GM23338 (cell line): ENCODE results near the gene FCSK. TPM values are rescaled to one million over a fixed set of nuclear protein-coding genes. Genes with fewer than 3 reads are reported as not detected.

Experiments used
- ATAC-seq: fragments of 200-7000 bp; cut with Tn5 transposase; 3 replicates; pipeline ENCODE4 v1.9.1; 2020
- DNase-seq: peaks from one replicate; pipeline ENCODE4 v3.0.0-alpha.2; 2015; ENCODE audit warnings: low spot score
- H2AFZ ChIP-seq: fragments of 200-600 bp; sonication (generic); 2 replicates; pipeline ENCODE4 v1.8.0; 2016; ENCODE audit warnings: antibody characterized with exemption, mild to moderate bottlenecking, moderate library complexity
- H3F3A ChIP-seq: fragments of 200-600 bp; sonication (generic); replicated peaks from 2 replicates; pipeline ENCODE4 v1.8.0; 2017; ENCODE audit warnings: antibody characterized with exemption, mixed run types, low read depth
- H3K27ac ChIP-seq: fragments of 200-600 bp; sonication (generic); 2 replicates; pipeline ENCODE4 v1.6.1; 2016; ENCODE audit warnings: low read depth
- H3K27me3 ChIP-seq: fragments of 200-600 bp; sonication (generic); 2 replicates; pipeline ENCODE4 v1.8.0; 2016; ENCODE audit warnings: mild to moderate bottlenecking, mixed run types, moderate library complexity; ENCODE audit not compliant: insufficient read depth
- H3K36me3 ChIP-seq: fragments of 200-600 bp; sonication (generic); 2 replicates; pipeline ENCODE4 v1.8.0; 2016; ENCODE audit warnings: mild to moderate bottlenecking; ENCODE audit not compliant: insufficient read depth
- H3K4me1 ChIP-seq: fragments of 200-600 bp; sonication (generic); 2 replicates; pipeline ENCODE4 v1.8.0; 2016; ENCODE audit warnings: mild to moderate bottlenecking, moderate library complexity; ENCODE audit not compliant: insufficient read depth
- H3K4me2 ChIP-seq: fragments of 200-600 bp; sonication (generic); 2 replicates; pipeline ENCODE4 v1.7.1; 2017; ENCODE audit warnings: mixed run types
- H3K4me3 ChIP-seq: fragments of 200-600 bp; sonication (generic); 2 replicates; pipeline ENCODE4 v1.6.1; 2016; ENCODE audit warnings: mixed run types
- H3K79me2 ChIP-seq: fragments of 200-600 bp; sonication (generic); replicated peaks from 2 replicates; pipeline ENCODE4 v1.8.0; 2017; ENCODE audit warnings: mild to moderate bottlenecking; ENCODE audit not compliant: insufficient read depth
- H3K9me2 ChIP-seq: fragments of 200-600 bp; sonication (generic); 2 replicates; pipeline ENCODE4 v1.8.0; 2017; ENCODE audit not compliant: insufficient read depth
- H4K20me1 ChIP-seq: fragments of 200-600 bp; sonication (generic); replicated peaks from 2 replicates; pipeline ENCODE4 v1.8.0; 2017; ENCODE audit warnings: mild to moderate bottlenecking; ENCODE audit not compliant: insufficient read depth
- H3K27ac Mint-ChIP-seq: 2 replicates; pipeline ENCODE4 v1.8.0; 2020; ENCODE audit warnings: inconsistent platforms, mild to moderate bottlenecking, moderate library complexity, mixed read lengths
- H3K27me3 Mint-ChIP-seq: 3 replicates; pipeline ENCODE4 v1.8.0; 2022; ENCODE audit warnings: low read depth, mild to moderate bottlenecking, moderate library complexity, mixed read lengths, inconsistent platforms; ENCODE audit not compliant: insufficient read depth, poor library complexity
- H3K36me3 Mint-ChIP-seq: 3 replicates; pipeline ENCODE4 v1.8.0; 2021; ENCODE audit warnings: low read depth, mild to moderate bottlenecking, inconsistent platforms, moderate library complexity, mixed read lengths
- H3K4me1 Mint-ChIP-seq: 3 replicates; pipeline ENCODE4 v1.8.0; 2020; ENCODE audit warnings: mild to moderate bottlenecking, inconsistent platforms, mixed read lengths
- H3K4me3 Mint-ChIP-seq: 3 replicates; pipeline ENCODE4 v1.8.0; 2021; ENCODE audit warnings: moderate library complexity, mild to moderate bottlenecking, inconsistent platforms, mixed read lengths
- H3K9me3 Mint-ChIP-seq: 3 replicates; pipeline ENCODE4 v1.8.0; 2020; ENCODE audit warnings: moderate library complexity, mild to moderate bottlenecking, inconsistent platforms, mixed read lengths
- CREB1 ChIP-seq: fragments of 250-450 bp; sonication (Bioruptor Pico); IDR thresholded peaks from 2 replicates; pipeline ENCODE4 v1.5.0; 2020; ENCODE audit warnings: low read depth, mild to moderate bottlenecking, moderate library complexity
- EZH2phosphoT487 ChIP-seq: fragments of 200-600 bp; sonication (generic); IDR thresholded peaks from one replicate; pipeline ENCODE4 v1.8.1; 2018; ENCODE audit warnings: antibody characterized with exemption; ENCODE audit not compliant: unreplicated experiment
- POLR2AphosphoS5 ChIP-seq: IDR thresholded peaks from 2 replicates; pipeline ENCODE4 v1.6.1; 2016; ENCODE audit warnings: antibody characterized with exemption, low read depth
- ZNF114 ChIP-seq: fragments of 250-450 bp; sonication (Bioruptor Pico); IDR thresholded peaks from 2 replicates; pipeline ENCODE4 v1.5.0; 2020; ENCODE audit warnings: mild to moderate bottlenecking, moderate library complexity
- ZNF331 ChIP-seq: fragments of 250-450 bp; sonication (Bioruptor Pico); IDR thresholded peaks from 2 replicates; pipeline ENCODE4 v1.5.0; 2020; ENCODE audit warnings: low read depth, mild to moderate bottlenecking, moderate library complexity
- polyA plus RNA-seq: library from polyadenylated mRNA; unstranded; fragments of >200 nt; fragmentation: Nextera tagmentation; extraction: Ambion mirVana; gene quantifications from 2 replicates; pipeline ENCODE4 v1.2.1, GENCODE V29; 2016
- total RNA-seq: library from RNA; depleted of rRNA; stranded (reverse); fragments of >200 nt; shearing (Covaris generic); gene quantifications from 2 replicates; pipeline ENCODE4 v1.2.3, GENCODE V29; 2014
- TF ChIP-seq, protein P1 (sequence below): IDR thresholded peaks from one replicate; pipeline ENCODE4 v1.6.1; 2018; ENCODE audit warnings: antibody characterized with exemption; ENCODE audit not compliant: unreplicated experiment
- TF ChIP-seq, protein P2 (sequence below): fragments of 250-450 bp; sonication (Bioruptor Pico); IDR thresholded peaks from 2 replicates; pipeline ENCODE4 v1.5.0; 2020; ENCODE audit warnings: mild to moderate bottlenecking, moderate library complexity
- TF ChIP-seq, protein P3 (sequence below), 2 experiments: fragments of 200-600 bp in 1 of 2; sonication (generic) in 1 of 2; conservative IDR thresholded peaks; 2 replicates each; pipeline versions ENCODE4 v1.5.1 to v1.6.1; 2016 to 2017; ENCODE audit warnings: antibody characterized with exemption in 2 of 2, low read depth in 2 of 2, mild to moderate bottlenecking in 2 of 2, moderate library complexity in 1 of 2

FCSK gene
- total and polyA plus RNA-seq, 2 experiments from 2014 or later, result 2.3 to 4.0 TPM

DNA sequence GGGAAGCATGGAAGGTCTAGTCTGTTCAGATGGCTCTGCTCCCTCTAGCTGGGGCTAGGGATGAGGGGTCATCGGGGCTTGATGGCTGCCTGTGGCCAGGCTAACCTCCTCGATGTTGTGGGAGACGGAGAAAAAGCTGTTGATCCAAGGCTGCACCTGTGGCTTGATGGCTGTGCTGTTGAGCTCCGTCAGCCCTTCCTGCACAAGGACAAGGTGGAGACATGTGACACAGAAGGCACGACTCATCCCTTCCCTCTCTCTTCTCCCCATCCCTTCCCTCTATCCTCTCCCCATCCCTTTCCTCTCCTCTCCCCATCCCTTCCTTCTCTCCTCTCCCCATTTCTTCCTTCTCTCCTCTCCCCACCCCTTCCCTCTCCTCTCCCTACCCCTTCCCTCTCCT is 28.2 kb downstream of the FCSK start:
- peaks cover 10% of the 10 kb centered on the region for H3K27me3 Mint-ChIP-seq
- H3K36me3 ChIP-seq, result no peaks in the 10 kb centered on the region
- no peaks in the 10 kb centered on the region for H3K27me3 ChIP-seq
- DNase-seq, result no peak
- H3K4me1 ChIP-seq, result no peaks in the 10 kb centered on the region
- ATAC-seq, result no peak
- H3K9me3 Mint-ChIP-seq, result no peaks in the 10 kb centered on the region
- H3K4me3 Mint-ChIP-seq, result no peak overlapping the region
- no peaks in the 10 kb centered on the region for H3F3A ChIP-seq
- no peak overlapping the region for H3K27ac Mint-ChIP-seq
- no peak overlapping the region for H3K4me2 ChIP-seq
- TF ChIP-seq CREB1 (CRISPR knock-in tag), result no peak
- TF ChIP-seq, protein P1, sequence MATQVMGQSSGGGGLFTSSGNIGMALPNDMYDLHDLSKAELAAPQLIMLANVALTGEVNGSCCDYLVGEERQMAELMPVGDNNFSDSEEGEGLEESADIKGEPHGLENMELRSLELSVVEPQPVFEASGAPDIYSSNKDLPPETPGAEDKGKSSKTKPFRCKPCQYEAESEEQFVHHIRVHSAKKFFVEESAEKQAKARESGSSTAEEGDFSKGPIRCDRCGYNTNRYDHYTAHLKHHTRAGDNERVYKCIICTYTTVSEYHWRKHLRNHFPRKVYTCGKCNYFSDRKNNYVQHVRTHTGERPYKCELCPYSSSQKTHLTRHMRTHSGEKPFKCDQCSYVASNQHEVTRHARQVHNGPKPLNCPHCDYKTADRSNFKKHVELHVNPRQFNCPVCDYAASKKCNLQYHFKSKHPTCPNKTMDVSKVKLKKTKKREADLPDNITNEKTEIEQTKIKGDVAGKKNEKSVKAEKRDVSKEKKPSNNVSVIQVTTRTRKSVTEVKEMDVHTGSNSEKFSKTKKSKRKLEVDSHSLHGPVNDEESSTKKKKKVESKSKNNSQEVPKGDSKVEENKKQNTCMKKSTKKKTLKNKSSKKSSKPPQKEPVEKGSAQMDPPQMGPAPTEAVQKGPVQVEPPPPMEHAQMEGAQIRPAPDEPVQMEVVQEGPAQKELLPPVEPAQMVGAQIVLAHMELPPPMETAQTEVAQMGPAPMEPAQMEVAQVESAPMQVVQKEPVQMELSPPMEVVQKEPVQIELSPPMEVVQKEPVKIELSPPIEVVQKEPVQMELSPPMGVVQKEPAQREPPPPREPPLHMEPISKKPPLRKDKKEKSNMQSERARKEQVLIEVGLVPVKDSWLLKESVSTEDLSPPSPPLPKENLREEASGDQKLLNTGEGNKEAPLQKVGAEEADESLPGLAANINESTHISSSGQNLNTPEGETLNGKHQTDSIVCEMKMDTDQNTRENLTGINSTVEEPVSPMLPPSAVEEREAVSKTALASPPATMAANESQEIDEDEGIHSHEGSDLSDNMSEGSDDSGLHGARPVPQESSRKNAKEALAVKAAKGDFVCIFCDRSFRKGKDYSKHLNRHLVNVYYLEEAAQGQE, result no peak
- no peak for TF ChIP-seq ZNF331 (CRISPR knock-in tag)
- H3K27ac ChIP-seq, result no peak overlapping the region
- H3K4me3 ChIP-seq, result no peak overlapping the region
- H3K36me3 Mint-ChIP-seq, result peaks cover 17% of the 10 kb centered on the region
- H3K79me2 ChIP-seq, result no peaks in the 10 kb centered on the region
- H2AFZ ChIP-seq, result no peak overlapping the region
- no peaks in the 10 kb centered on the region for H3K9me2 ChIP-seq
- peaks cover 9% of the 10 kb centered on the region; the same call in 2 of the 3 replicates for H3K4me1 Mint-ChIP-seq
- H4K20me1 ChIP-seq, result no peaks in the 10 kb centered on the region; the same call in 1 of the 2 replicates

DNA sequence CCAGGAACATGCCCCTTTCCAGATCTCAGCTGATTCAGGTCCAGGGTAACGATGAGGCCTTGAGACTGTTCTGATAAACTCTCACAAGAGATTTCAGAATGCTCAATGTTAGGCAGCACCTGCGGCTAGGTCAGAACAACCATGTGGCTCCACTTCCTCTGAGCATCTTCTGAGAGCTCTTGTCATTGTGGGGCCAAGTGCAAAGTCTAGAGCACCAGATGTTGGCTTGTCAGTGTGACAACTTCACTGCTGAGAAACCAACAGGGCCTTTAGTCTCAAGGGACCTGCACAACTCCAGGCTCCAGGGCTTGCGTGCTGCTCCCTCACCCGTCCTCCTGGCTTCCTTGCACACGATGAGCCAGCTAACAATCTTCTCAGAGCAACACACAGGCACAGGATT is 29.0 kb downstream of the FCSK start:
- DNase-seq (no peak), ATAC-seq (no peak)
- no peak overlapping the region for H3K4me2 ChIP-seq
- no peaks in the 10 kb centered on the region for H3K36me3 ChIP-seq
- H3K27ac ChIP-seq, result no peak overlapping the region
- Mint-ChIP-seq H3K36me3 (peaks cover 17% of the 10 kb centered on the region), H3K27me3 (peaks cover 10% of the 10 kb centered on the region), H3K4me1 (peaks cover 7% of the 10 kb centered on the region; the same call in 2 of the 3 replicates), H3K9me3 (no peaks in the 10 kb centered on the region), H3K4me3 (no peak overlapping the region), H3K27ac (no peak overlapping the region)
- no peaks in the 10 kb centered on the region for H3F3A ChIP-seq
- no peaks in the 10 kb centered on the region for H3K9me2 ChIP-seq
- no peak overlapping the region for H2AFZ ChIP-seq
- no peak overlapping the region for H3K4me3 ChIP-seq
- no peaks in the 10 kb centered on the region for H3K79me2 ChIP-seq
- no peaks in the 10 kb centered on the region; the same call in 1 of the 2 replicates for H4K20me1 ChIP-seq
- H3K27me3 ChIP-seq, result no peaks in the 10 kb centered on the region
- no peaks in the 10 kb centered on the region for H3K4me1 ChIP-seq
- TF ChIP-seq ZNF114 (CRISPR knock-in tag), result no peak
- TF ChIP-seq EZH2phosphoT487, result no peak
- no peak for TF ChIP-seq POLR2AphosphoS5
- TF ChIP-seq, protein P2, sequence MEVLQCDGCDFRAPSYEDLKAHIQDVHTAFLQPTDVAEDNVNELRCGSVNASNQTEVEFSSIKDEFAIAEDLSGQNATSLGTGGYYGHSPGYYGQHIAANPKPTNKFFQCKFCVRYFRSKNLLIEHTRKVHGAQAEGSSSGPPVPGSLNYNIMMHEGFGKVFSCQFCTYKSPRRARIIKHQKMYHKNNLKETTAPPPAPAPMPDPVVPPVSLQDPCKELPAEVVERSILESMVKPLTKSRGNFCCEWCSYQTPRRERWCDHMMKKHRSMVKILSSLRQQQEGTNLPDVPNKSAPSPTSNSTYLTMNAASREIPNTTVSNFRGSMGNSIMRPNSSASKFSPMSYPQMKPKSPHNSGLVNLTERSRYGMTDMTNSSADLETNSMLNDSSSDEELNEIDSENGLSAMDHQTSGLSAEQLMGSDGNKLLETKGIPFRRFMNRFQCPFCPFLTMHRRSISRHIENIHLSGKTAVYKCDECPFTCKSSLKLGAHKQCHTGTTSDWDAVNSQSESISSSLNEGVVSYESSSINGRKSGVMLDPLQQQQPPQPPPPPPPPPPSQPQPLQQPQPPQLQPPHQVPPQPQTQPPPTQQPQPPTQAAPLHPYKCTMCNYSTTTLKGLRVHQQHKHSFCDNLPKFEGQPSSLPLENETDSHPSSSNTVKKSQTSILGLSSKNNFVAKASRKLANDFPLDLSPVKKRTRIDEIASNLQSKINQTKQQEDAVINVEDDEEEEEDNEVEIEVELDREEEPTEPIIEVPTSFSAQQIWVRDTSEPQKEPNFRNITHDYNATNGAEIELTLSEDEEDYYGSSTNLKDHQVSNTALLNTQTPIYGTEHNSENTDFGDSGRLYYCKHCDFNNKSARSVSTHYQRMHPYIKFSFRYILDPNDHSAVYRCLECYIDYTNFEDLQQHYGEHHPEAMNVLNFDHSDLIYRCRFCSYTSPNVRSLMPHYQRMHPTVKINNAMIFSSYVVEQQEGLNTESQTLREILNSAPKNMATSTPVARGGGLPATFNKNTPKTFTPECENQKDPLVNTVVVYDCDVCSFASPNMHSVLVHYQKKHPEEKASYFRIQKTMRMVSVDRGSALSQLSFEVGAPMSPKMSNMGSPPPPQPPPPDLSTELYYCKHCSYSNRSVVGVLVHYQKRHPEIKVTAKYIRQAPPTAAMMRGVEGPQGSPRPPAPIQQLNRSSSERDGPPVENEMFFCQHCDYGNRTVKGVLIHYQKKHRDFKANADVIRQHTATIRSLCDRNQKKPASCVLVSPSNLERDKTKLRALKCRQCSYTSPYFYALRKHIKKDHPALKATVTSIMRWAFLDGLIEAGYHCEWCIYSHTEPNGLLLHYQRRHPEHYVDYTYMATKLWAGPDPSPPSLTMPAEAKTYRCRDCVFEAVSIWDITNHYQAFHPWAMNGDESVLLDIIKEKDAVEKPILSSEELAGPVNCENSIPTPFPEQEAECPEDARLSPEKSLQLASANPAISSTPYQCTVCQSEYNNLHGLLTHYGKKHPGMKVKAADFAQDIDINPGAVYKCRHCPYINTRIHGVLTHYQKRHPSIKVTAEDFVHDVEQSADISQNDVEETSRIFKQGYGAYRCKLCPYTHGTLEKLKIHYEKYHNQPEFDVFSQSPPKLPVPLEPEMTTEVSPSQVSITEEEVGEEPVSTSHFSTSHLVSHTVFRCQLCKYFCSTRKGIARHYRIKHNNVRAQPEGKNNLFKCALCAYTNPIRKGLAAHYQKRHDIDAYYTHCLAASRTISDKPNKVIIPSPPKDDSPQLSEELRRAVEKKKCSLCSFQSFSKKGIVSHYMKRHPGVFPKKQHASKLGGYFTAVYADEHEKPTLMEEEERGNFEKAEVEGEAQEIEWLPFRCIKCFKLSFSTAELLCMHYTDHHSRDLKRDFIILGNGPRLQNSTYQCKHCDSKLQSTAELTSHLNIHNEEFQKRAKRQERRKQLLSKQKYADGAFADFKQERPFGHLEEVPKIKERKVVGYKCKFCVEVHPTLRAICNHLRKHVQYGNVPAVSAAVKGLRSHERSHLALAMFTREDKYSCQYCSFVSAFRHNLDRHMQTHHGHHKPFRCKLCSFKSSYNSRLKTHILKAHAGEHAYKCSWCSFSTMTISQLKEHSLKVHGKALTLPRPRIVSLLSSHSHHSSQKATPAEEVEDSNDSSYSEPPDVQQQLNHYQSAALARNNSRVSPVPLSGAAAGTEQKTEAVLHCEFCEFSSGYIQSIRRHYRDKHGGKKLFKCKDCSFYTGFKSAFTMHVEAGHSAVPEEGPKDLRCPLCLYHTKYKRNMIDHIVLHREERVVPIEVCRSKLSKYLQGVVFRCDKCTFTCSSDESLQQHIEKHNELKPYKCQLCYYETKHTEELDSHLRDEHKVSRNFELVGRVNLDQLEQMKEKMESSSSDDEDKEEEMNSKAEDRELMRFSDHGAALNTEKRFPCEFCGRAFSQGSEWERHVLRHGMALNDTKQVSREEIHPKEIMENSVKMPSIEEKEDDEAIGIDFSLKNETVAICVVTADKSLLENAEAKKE (CRISPR knock-in tag), result no peak
- TF ChIP-seq, protein P3, sequence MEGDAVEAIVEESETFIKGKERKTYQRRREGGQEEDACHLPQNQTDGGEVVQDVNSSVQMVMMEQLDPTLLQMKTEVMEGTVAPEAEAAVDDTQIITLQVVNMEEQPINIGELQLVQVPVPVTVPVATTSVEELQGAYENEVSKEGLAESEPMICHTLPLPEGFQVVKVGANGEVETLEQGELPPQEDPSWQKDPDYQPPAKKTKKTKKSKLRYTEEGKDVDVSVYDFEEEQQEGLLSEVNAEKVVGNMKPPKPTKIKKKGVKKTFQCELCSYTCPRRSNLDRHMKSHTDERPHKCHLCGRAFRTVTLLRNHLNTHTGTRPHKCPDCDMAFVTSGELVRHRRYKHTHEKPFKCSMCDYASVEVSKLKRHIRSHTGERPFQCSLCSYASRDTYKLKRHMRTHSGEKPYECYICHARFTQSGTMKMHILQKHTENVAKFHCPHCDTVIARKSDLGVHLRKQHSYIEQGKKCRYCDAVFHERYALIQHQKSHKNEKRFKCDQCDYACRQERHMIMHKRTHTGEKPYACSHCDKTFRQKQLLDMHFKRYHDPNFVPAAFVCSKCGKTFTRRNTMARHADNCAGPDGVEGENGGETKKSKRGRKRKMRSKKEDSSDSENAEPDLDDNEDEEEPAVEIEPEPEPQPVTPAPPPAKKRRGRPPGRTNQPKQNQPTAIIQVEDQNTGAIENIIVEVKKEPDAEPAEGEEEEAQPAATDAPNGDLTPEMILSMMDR (conservative IDR thresholded peaks at IDR 0.05; ENCODE audit: low read depth in 2 of 2), result no peak
